IgD-negative memory B cell (primary cell): ENCODE results near the gene RELN. TPM values are rescaled to one million over a fixed set of nuclear protein-coding genes. Genes with fewer than 3 reads are reported as not detected.
A peak's percentile ranks its signal among the peaks of the same experiment; 100 is the strongest.
"Not testable (repeated sequence)": the region's sequence is repeated elsewhere in the genome, so short reads cannot be mapped to it uniquely, and the experiment has no call there.

Experiments used
- H3K27ac Mint-ChIP-seq, 3 donors: one replicate each; pipeline ENCODE4 v1.8.0; 2020 to 2022; ENCODE audit warnings: mild to moderate bottlenecking in 3 of 3, mixed read lengths in 3 of 3, moderate library complexity in 1 of 3
- H3K27me3 Mint-ChIP-seq: one replicate; pipeline ENCODE4 v1.8.0; 2021; ENCODE audit warnings: mixed read lengths
- H3K36me3 Mint-ChIP-seq: one replicate; pipeline ENCODE4 v1.8.0; 2020; ENCODE audit warnings: mild to moderate bottlenecking, mixed read lengths
- H3K4me1 Mint-ChIP-seq, 3 donors: one replicate each; pipeline ENCODE4 v1.8.0; 2020 to 2022; ENCODE audit warnings: mixed read lengths in 3 of 3, mild to moderate bottlenecking in 1 of 3
- H3K4me3 Mint-ChIP-seq, 4 donors: one replicate each; pipeline ENCODE4 v1.8.0; 2020 to 2022; ENCODE audit warnings: mild to moderate bottlenecking in 4 of 4, mixed read lengths in 4 of 4, moderate library complexity in 3 of 4
- H3K9me3 Mint-ChIP-seq, 3 donors: one replicate each; pipeline ENCODE4 v1.8.0; 2020 to 2021; ENCODE audit warnings: mixed read lengths in 3 of 3, mild to moderate bottlenecking in 1 of 3
- polyA plus RNA-seq: library from polyadenylated mRNA; unstranded; fragments of 300-500 nt; fragmentation: Illumina TruSeq; gene quantifications from one replicate; pipeline ENCODE4 v1.2.3, GENCODE V29; 2021

RELN gene
- polyA plus RNA-seq, 1 donor from 2014 or later = not detected

DNA sequence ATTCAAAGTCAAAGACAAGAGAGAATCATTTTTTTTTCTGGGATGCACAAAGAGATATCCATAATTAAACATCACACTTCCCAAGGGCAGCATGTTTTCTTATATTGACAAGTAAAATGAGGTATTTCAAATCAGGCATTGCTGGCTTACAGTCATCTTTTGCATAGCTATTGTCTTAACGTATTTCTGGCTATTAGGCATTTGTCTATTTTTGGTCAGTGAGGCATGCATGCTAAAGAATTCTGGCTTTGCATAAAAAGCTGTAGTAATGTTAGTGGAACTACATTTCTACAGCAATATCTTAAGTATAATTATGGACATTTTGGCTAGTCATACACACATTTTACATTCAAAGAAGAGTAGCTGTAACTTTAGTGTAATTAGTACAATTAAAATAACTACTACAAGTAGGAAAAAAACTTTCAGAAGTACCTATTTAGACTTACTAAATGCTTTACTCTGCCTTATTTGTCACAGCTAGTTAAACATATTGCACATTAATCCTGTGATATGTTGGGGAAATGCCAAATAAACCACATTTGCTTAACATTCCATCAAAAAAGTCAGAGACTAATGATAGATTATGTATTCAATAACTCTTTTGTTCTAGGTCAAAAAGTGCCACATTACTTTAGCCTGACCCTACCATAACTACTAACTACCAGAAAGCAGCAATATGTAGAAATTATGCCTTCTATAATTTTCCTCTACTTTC is 76.4 kb downstream of the RELN start:
- Mint-ChIP-seq H3K4me3 (no peak overlapping the region), H3K27ac (no peak overlapping the region), H3K27me3 (peaks cover 3% of the 10 kb centered on the region), H3K36me3 (no peaks in the 10 kb centered on the region), H3K9me3 (no peaks in the 10 kb centered on the region), H3K4me1 (no peaks in the 10 kb centered on the region)

DNA sequence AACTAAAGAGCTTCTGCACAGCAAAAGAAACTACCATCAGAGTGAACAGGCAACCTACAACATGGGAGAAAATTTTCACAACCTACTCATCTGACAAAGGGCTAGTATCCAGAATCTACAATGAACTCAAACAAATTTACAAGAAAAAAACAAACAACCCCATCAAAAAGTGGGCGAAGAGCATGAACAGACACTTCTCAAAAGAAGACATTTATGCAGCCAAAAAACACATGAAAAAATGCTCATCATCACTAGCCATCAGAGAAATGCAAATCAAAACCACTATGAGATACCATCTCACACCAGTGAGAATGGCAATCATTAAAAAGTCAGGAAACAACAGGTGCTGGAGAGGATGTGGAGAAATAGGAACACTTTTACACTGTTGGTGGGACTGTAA is 78.4 kb downstream of the RELN start:
- H3K36me3 Mint-ChIP-seq, H3K9me3 Mint-ChIP-seq, H3K4me3 Mint-ChIP-seq, H3K27me3 Mint-ChIP-seq, H3K27ac Mint-ChIP-seq, H3K4me1 Mint-ChIP-seq: not testable (repeated sequence)

DNA sequence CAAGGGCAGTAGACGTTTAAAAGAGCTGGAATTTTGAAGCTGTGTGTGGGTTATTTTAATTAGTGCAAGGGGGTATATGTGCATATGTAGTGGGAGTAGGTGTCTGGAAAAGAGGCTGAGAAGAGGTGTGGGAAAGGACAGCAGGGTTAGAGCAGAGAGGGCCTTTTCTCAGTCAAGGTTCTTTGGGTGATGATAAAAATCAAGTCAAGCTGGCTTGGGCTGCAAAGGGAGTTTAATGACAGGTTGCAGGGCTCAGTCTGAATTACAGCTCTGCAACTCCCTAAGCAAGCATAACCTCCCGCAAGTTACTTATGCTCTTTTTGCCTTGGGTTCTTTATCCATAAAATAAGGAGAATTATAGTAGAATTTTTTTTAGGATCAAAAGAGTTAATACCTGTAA is 83.5 kb downstream of the RELN start:
- Mint-ChIP-seq H3K36me3 (no peaks in the 10 kb centered on the region), H3K27ac (peak overlapping the region in 1 of 3 donors; percentile 57), H3K4me1 (peaks cover 0 to 1% (median 0%) of the 10 kb centered on the region in 3 donors), H3K9me3 (no peaks in the 10 kb centered on the region), H3K4me3 (no peak overlapping the region), H3K27me3 (no peaks in the 10 kb centered on the region)

DNA sequence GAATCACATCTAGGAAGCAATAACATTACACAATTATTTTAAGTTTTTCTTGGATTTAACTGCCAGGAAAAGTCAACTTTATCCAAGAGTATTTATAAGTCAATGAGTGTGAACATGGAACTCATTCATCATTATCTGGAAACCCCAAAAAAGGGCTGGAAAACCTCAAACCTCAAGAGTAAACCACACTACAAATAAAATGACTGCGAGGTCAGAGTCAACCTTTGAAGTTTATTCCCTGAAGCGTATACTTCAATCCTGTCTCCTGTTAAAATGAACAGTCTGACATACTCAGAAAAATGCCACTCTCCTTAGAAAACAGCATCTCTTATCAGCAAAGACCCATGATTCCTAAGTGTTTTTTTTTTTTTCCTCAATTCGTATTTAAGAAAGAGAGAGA is 86.5 kb downstream of the RELN start:
- peaks cover 4% of the 10 kb centered on the region for H3K27me3 Mint-ChIP-seq
- no peak overlapping the region for H3K27ac Mint-ChIP-seq
- H3K36me3 Mint-ChIP-seq = no peaks in the 10 kb centered on the region
- H3K4me1 Mint-ChIP-seq = peaks cover 0 to under 1% (median 0%) of the 10 kb centered on the region in 3 donors
- H3K4me3 Mint-ChIP-seq = no peak overlapping the region
- H3K9me3 Mint-ChIP-seq = peaks cover 0 to 3% (median under 1%) of the 10 kb centered on the region in 3 donors

DNA sequence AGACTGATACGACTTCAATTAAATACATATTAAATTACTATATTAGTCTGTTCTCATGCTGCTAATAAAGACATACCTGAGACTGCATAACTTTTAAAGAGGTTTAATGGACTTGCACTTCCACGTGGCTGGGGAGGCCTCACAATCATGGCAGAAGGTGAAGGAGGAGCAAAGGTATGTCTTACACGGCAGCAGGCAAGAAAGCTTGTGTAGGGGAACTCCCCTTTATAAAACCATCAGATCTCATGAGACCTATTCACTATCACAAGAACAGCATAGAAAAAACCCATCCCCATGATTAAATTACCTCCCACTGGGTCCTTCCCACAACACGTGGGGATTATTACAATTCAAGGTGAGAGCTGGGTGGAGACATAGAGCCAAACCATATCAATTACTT is 92.6 kb downstream of the RELN start:
- H3K27ac Mint-ChIP-seq, H3K36me3 Mint-ChIP-seq, H3K9me3 Mint-ChIP-seq, H3K4me3 Mint-ChIP-seq, H3K4me1 Mint-ChIP-seq, H3K27me3 Mint-ChIP-seq: not testable (repeated sequence)

DNA sequence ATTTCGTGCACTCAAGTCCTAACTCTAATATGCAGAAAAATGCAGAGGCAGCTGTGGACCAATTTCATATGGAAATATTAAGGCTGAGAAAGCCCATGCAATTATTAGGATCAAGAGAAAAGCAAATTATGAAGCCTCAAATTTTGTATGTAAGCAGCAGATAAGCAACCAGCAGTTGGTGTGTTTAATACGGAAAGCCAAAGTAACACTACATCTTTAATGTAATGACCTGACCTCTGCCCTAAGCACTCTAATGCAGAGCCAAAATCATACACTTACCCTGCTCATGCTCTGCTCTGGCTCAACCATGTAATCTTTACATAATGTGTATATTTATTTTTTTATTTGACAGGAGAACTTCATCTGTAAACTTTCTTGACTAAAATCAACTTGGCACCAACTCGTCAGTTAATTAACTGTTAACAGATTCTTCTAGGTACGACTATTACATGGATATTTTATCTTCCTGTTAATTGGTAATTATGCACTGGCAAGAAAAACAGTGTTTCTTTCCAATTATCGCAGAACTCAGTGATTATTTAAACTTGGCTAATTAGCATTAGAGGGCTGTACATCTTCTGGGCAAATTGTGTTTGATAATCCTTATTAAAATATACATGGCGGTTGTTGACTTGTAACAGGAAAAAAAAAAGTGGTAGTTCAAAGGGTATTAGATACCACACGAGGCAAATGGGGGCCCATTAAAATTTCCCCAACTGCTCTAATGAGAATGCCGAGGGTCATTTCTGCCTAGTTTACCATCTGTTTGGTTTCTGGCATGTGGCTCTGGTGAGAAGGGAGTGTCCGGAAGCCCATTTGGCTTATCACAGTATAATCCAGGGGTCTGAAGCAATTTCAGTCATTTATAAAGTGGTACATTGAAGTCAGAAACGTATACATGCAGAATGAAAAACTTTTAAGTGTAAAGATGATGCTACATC is 94.5 kb downstream of the RELN start:
- Mint-ChIP-seq H3K4me1 (no peaks in the 10 kb centered on the region), H3K4me3 (no peak overlapping the region), H3K27me3 (peaks cover 4% of the 10 kb centered on the region), H3K27ac (no peak overlapping the region), H3K36me3 (no peaks in the 10 kb centered on the region), H3K9me3 (peaks cover 2 to 5% (median 3%) of the 10 kb centered on the region in 3 donors)

DNA sequence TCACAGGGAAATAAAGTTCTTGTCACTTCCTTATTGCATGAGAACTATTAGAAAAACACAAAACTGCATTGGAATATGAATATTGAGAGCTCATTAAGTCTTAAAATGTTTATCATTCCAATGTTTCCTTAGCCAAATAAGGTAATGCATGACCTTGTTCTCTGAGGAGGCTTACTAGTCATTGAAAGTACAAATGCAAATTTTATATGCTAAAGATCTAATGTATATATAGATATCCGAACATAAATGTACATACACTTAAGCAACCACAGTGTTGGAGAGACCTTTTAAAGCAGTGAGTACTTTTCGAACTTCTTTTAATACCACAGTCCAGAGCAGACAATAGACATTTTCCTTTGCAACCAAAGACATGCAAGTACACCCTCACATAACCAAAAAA is 96.1 kb downstream of the RELN start:
- Mint-ChIP-seq H3K27ac (no peak overlapping the region), H3K4me3 (no peak overlapping the region), H3K27me3 (no peaks in the 10 kb centered on the region), H3K36me3 (no peaks in the 10 kb centered on the region), H3K4me1 (no peaks in the 10 kb centered on the region), H3K9me3 (peaks cover 2 to 5% (median 3%) of the 10 kb centered on the region in 3 donors)

DNA sequence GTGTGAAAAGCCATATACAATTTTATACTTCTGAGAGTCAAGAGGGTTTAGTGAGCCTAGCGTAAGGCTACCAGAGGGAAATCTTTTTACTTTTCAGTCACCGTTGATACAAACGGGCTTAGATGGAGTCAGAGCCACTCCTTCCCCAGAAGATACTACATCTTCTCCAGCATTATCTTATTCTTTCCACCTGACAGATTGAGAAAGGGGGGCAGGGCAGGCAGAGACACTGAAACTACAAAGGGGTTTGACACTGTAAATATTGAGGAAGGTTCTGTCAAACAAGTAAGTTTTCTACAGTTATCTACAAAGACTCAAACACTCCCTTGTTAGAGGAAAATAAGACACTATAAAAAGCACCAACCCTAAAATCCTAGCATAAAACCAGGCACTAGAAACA is 100.0 kb downstream of the RELN start:
- no peak overlapping the region for H3K27ac Mint-ChIP-seq
- no peak overlapping the region for H3K4me3 Mint-ChIP-seq
- no peaks in the 10 kb centered on the region for H3K4me1 Mint-ChIP-seq
- H3K9me3 Mint-ChIP-seq = peaks cover 0 to 2% (median 0%) of the 10 kb centered on the region in 3 donors
- H3K36me3 Mint-ChIP-seq = no peaks in the 10 kb centered on the region
- no peaks in the 10 kb centered on the region for H3K27me3 Mint-ChIP-seq

DNA sequence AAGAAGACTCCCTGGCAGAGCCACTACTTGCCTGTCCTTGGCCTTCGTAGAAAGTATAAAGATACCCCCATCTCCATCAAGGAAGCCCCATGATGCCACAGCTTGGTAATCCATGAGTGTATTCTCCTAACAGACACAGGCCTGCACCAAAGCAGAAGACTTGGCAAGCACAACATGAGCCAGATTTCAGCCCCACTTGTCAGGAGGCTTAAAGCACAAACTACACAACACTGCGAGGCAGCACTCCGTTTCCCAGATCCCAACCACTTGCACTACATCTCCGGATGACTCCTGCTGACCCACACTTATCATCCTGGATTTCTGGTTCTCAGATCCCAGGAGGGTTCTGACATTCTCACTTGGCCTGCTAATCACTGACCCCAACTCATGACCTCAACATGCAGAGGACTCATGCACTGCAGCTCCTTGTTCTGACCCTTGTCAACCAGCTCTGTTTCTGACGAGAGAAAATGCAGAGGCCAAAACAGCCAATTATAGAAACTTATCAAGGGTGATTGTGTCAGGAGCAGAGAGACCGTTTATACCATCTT is 100.8 kb downstream of the RELN start:
- Mint-ChIP-seq H3K4me1 (no peaks in the 10 kb centered on the region), H3K27ac (peak overlapping the region in 1 of 3 donors; percentile 22), H3K9me3 (peaks cover 0 to 2% (median 2%) of the 10 kb centered on the region in 3 donors), H3K27me3 (no peaks in the 10 kb centered on the region), H3K36me3 (no peaks in the 10 kb centered on the region), H3K4me3 (no peak overlapping the region)

DNA sequence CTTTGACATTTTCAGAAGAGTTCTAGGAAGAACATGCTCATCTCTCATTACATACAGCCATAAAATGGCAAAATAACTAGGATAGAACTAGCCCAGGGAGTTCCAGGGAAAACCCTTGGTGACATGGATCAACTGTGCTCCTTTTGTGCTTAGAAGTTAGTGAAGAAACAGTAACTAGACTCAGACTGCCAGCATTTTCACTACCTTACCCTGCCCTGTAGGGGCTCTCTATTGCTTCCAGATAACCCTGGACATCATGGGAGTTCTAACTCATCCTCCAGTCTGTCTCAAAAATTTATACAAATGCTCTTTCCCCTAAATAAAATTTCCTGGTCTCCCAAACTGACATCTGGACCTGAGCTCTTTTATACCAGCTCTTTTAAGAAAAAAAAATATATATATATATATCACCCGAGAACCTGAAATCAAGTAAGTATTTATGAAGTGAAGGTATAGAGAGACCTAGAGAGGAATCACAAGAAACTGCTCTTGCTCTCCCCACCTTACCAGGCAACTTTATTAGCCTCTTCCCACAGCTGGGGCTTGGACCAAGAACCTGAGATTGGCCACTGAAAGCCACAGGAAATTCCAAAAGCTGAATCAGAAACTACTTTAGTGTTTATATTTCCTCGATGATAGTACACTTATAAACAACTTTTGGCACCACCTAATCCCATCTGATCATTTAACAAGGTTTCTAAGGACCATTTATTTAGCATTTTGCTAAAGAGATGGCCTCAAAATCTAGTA is 101.4 kb downstream of the RELN start:
- H3K4me3 Mint-ChIP-seq = no peak overlapping the region
- no peak overlapping the region for H3K27ac Mint-ChIP-seq

DNA sequence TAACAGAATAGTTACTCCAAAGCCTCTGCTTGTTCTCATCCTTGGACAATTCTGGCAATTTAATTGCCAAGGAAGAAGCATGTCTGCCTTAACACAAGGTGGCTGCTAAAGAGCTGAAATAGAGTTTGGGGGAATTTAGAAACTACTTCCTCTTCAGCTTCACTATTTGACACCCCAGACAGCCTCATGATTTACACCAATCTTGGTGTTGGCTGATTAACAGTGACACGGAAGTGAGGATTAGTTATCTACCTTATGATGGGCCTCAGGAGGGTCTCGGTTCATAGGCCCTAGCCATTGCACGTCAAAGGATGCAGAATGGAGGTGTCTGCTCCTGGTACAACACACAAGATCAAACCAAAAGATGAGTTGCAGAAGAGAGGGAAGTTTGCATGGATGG is 102.4 kb downstream of the RELN start:
- Mint-ChIP-seq H3K4me1 (no peaks in the 10 kb centered on the region), H3K27me3 (no peaks in the 10 kb centered on the region), H3K4me3 (no peak overlapping the region), H3K9me3 (peaks cover 0 to 4% (median 2%) of the 10 kb centered on the region in 3 donors), H3K36me3 (peaks cover 2% of the 10 kb centered on the region), H3K27ac (peak overlapping the region in 1 of 3 donors; percentile 9)

More for the DNA sequence above, 101.4 kb downstream of the RELN start:
- Mint-ChIP-seq H3K9me3 (peaks cover 0 to 2% (median 2%) of the 10 kb centered on the region in 3 donors), H3K27me3 (no peaks in the 10 kb centered on the region), H3K4me1 (no peaks in the 10 kb centered on the region), H3K36me3 (peaks cover 2% of the 10 kb centered on the region)

DNA sequence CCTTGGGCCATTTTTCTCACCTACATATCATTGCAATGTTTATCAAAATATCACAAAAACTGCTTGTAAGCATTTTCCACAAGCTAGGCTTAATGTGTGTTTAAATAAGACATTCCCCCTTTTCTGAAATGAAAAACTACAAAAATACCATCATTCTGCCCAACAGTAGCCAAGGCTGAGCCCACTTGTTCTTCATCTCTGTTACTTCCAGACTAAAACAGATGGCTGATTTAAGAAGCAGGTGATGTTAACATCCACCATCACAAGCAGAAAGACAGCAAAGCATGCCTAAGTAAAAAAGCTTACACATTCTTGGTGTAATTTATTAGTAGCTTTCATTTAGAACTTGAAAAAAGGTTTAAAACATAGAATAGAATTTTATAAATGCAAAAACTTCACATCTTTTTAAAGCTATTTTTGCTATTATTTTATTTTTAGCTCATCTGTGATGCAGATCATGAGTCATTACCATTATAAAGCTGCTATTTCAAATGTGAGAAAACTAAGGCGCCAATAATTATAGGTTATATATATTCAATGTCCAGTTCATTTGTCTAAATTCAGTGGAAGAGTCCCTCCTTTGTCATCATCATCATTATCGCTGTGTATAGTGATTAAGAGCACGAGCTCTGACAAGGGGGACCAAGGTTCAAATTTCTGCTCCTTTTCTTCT is 109.4 kb downstream of the RELN start:
- H3K27ac Mint-ChIP-seq = no peak overlapping the region
- H3K27me3 Mint-ChIP-seq = no peaks in the 10 kb centered on the region
- H3K9me3 Mint-ChIP-seq = peaks cover 0 to 7% (median 3%) of the 10 kb centered on the region in 3 donors
- no peaks in the 10 kb centered on the region for H3K4me1 Mint-ChIP-seq
- no peak overlapping the region for H3K4me3 Mint-ChIP-seq
- H3K36me3 Mint-ChIP-seq = peaks cover 4% of the 10 kb centered on the region

DNA sequence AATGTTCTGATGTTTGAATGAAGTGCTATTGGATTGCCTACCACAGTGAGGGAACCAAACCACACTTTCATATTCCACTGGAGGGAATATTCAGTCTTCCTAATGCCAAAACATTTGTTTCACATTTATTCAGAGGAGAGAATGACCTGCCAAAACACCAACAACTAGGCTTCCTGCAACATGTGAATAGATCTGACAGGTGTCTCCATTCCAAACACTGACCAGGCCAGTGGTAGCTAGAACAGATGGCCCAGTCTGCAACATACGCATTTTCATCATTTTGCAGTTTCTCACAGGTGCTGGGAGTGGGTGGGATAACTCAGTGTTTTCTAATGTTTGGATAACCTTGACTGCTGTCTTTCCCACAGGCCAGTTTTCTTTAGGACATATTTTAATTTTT is 110.0 kb downstream of the RELN start:
- no peak overlapping the region for H3K4me3 Mint-ChIP-seq
- no peaks in the 10 kb centered on the region for H3K4me1 Mint-ChIP-seq
- peaks cover 4% of the 10 kb centered on the region for H3K36me3 Mint-ChIP-seq
- no peak overlapping the region for H3K27ac Mint-ChIP-seq
- H3K27me3 Mint-ChIP-seq = no peaks in the 10 kb centered on the region
- peaks cover 0 to 7% (median 3%) of the 10 kb centered on the region in 3 donors for H3K9me3 Mint-ChIP-seq

DNA sequence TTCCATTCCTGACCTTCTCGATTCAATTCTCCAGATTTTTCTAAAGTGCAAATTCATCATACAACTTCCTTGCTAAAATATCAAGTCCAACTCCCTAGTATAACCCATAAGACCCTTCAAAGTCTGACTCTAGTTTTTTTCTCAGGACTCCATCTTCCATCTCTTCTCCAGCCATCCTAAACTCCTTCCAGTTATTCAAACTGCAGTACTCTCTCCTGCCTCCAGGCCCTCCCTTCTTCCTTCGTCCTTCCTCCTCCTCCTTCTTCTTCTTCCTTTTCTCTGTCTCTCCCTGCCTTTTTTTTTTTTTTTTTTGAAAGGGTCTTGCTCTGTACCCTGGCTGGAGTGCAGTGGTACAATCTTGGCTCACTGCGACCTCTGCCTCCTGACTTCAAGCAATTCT is 111.9 kb downstream of the RELN start:
- Mint-ChIP-seq H3K9me3 (peaks cover 0 to 5% (median 2%) of the 10 kb centered on the region in 3 donors), H3K27me3 (no peaks in the 10 kb centered on the region), H3K36me3 (peaks cover 1% of the 10 kb centered on the region), H3K4me1 (no peaks in the 10 kb centered on the region), H3K4me3 (peak overlapping the region in 1 of 4 donors; percentile 83), H3K27ac (no peak overlapping the region)
